Fibroblast of peridontal ligament (primary cell): ENCODE results near the gene PHETA1.
A peak's percentile ranks its signal among the peaks of the same experiment; 100 is the strongest.

Source experiments
- DNase-seq: peaks from one replicate; pipeline ENCODE4 v3.0.0-alpha.2; 2010; ENCODE audit errors: extremely low read depth

Gene PHETA1

DNA sequence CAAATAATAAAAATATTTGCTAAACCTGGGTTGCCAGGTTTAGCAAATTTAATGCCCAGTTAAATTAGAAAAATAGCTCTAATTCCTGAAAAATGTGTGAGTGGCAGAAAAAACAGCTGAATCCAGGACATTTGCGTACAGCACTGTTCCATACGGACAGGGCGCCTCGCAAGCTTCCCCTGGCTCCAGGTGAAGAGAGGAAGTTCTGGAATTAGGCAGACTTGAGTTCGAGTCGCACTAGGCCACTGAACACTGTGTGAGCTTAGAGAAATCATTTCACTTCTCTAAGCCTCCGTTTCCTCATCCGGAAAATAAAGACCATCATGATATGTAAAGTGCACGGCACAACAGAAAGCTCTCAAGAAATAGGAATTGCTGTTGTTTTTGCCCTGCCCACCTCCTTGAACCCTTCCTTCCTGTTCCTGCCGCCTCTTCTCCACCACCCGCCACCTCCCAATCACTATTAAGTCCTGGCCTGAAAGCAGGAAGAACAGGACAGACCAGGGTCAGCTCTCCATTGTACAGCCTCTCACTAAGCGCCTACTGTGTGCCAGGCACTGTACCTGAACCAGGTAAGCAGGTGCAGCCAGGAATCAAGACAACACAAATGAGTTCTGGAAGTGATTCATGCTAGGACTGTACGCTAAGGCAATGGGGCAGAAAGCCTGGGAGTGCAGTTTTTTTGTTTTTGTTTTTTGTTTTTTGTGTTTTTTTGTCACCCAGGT, 763 bp upstream of the PHETA1 start:
- no peak for DNase-seq

GRCh38 chr12:111368291-111368787, 556 bp downstream of the PHETA1 start:
- DNase-seq: no peak

GRCh38 chr12:111367661-111368221, 1.2 kb downstream of the PHETA1 start:
- peak; percentile 20 for DNase-seq

- no peak for DNase-seq
These were observed 2.3 kb downstream of the PHETA1 start for GRCh38 chr12:111366583-111366982.

DNA sequence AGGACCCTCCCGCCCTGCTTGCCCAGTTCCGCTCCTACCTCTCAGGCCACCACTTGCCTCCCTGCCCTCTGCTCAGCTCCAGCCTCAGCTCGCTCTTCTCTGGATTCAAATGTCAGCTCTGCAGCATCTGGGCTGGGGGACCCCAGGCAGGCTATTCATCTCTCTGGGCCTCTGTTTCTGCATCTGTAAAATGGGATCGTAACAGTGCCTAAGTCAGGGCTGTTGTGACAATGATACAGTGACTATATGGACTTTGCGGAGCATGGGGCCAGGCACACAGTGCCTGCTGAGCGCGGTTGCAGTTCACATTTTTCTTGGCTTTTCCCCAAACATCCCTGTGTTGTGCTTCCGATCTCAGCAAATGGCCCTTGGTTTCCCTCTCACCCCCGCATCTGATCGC, 2.8 kb downstream of the PHETA1 start:
- DNase-seq: no peak

DNA sequence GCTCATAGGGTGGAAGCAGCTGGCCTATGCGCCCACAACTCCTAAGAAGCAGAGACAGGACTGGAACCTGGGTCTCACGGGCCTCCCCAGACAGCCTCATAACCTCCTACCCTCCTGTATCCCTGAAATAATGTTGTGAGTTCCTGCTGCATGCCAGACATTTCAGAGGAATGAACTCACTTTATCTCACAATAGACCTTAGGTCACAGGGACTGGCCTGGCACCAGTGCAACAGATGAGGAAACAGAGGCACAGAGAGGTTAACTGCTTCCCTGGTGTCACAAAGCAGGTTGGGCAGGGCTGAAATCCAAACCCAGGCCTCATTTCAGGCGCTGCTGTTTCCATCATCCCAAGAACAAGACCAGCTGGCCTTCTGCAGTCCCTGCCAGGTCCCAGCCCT, 5.3 kb downstream of the PHETA1 start:
- peak; percentile 23 for DNase-seq

GRCh38 chr12:111362687-111363475, 6.0 kb downstream of the PHETA1 start:
- DNase-seq: no peak

DNA sequence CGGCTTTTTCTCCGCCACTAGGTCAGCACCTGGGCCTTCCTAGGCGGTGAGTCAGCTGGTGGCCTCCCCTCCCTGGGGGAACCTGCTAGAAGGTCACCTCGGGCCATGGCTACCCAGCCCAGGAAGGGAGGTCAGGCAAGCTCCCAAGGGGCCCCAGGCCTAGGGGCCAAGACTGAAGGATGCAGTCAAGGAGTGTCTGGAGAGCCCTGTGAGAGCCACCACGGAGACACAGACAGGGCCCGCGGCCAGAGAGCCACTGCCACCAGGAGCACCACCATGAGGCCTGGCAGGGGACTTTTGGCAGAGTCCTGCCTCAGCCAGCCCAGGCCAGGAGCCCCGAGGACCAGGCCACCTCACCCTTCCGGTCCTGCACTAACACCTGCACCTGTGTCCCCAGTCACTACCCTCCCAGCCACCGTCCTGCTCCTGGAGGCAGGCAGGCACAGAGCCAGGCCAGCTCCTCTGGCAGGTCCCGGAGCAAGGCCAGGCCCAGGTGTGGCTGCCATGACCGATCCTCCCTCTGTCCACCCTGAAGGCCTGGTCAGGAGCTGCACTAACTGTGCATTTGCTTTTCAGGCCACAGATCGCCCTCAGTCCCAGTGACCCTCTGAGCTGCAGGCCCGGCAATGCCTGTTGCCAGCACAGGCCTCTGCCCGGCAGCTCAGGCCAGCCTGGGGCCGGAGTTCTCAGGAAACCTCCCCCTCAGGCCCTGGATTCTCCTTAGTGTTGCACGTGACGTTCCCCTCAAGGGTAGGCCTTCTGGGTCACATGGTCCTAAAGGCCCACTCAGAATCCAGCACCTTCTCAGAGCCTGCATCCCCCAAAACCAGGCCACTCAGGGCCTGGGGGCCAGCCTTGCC, 6.9 kb downstream of the PHETA1 start:
- DNase-seq: no peak

DNA sequence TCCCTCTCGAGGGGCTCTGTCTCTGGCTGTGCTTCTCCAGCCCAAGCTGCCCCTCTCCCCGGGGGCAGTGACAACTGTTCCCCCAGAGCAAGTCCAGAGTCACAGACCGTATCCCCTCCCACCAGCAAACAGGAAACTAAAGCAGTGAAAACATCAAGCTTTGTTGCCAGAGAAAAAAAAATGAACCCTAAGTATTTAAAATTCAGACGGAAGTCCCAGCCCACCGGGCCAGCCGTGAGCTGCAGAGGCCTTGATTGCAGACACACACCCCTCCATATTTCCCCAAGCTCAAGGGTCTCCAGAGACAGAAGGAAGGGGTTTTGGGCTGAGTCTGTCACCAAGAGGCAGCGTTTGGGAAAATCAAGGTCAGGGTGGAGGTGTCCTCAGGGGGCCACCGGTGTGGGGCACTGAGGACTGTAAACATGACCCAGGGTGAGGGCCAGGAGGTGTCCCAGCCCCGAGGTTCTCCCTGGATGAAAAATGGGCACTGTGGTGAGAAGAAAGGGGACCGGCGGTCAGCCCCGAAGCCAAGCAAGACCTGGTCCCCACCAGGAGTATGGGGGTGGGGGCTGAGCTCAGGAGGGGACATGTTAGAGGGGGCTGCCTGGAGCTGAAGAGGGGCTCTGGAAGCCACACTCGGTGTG, 7.7 kb downstream of the PHETA1 start:
- no peak for DNase-seq

GRCh38 chr12:111360325-111360930, 8.5 kb downstream of the PHETA1 start:
- DNase-seq: no peak

DNA sequence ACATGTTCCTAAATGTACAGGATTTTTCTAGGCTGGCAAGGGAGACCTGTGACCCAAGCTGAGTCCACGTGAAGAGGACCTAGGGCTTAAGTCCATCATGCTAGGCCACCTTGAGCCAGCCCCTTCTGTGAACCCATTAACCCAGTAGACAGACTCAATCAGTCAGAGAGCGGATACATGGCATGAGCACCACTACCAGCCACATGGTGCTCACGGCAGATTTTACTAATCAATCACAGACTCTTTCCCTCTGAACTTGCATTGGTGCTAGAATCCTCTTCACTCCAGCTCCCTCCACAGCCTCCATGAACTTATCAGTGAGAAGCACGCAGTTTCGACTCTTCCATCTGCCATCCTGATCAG, 9.0 kb downstream of the PHETA1 start:
- no peak for DNase-seq

DNA sequence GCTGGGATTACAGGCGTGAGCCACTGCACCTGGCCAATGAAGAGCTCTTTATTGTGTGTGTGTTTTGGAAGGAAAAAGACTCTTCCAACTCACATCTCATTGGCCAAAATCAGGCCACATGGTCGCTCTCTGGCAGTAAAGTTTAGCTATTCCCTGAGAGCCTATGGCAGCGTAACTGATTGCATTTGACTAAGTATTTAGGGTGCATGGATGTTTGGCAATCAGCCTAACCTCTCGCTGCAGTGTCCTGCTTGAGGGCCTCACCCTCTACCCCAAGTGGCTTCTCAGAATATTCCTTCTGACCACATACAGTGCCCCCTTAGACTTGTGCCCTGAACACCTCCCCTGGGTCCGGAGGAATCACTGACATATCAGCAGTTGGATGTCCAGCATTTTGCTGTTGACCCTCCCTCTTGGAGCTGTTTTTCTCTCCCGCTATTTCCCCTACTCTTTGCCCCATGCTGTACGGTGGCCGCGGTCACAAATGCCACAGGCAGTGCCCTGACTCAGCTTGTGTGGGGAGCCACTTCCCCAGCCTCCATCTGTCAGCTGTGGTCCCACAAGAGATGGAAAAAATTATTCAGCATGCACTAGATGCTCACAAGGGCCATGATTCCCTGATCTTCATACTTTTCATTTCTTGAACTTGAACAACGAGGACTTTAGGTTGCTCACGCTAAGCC, 9.5 kb downstream of the PHETA1 start:
- DNase-seq: no peak

GRCh38 chr12:111355201-111355925, 13.5 kb downstream of the PHETA1 start:
- no peak for DNase-seq

GRCh38 chr12:111354511-111354910, 14.4 kb downstream of the PHETA1 start:
- DNase-seq: no peak

DNA sequence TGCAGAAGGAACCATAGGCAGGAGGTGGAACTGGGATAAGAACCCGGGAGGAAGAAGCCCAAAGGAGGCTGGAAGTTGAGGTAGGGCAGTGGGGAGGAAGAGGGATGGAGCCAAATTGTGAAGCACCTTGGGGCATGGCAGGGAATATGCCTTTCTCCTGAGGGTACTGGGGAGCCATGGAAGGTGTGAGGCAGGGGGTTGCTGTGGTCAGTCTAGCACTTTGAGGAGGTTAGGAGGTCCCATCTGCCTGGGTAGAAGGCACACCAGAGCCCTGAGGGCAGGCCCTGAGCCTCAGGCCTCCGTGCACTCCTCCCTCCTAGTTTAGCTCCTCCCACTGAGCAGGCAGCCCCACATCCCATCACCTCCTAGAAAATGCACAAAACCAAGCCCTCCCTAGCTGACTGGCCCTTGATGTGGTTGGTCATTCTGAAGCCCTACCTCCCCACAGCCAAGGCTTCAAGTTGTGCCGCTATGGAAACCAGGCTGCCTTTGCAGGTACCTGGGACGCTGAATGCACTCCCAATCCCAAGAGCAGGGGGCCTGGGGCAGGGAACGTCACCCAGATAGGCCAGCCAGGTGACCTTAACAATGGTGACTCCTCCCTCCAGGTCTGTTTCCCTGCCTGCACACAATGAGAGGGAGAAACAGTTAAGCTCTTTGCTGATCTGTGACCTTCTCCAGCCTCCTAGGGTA, 15.1 kb downstream of the PHETA1 start:
- no peak for DNase-seq

GRCh38 chr12:111353026-111353425, 15.9 kb downstream of the PHETA1 start:
- DNase-seq: no peak

DNA sequence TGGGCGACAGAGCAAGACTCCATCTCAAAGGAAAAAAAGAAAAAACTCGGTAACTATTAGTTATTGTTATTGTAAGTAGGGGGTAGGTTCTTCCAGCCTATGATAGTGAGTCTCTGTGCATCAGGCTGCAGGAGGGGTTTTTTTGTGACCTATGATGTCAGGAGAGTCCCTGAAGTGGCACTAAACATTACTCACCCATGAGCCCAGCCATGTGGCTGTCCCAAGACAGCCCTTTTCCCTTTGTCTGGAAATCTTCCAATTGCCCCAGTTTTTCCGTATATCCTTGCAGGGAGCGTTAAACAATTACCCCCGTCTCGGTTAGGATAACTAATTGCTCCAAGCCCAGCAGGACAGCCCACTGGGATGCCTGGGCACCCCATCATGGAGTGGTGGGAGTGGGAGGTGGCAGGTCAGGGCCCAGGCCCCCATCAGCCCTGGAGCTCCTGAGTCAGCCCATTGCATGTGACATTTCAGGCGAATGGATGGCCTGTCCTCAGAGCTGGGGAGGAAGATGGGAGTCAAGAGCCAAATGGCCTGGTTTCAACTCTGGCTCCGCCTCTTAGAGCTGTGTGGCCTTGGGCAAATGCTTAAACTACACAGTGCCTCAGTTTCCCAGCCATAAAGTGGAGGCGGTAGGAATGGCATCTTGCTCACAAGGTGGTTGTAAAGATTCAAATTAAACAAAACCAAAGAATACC, 16.4 kb downstream of the PHETA1 start:
- DNase-seq: no peak

- no peak for DNase-seq
These were observed 17.9 kb downstream of the PHETA1 start for GRCh38 chr12:111351026-111351425.
